Stomach smooth muscle (tissue), 2 donors: ENCODE results near the gene ZBTB42.

ENCODE experiments used
- H3K27ac ChIP-seq: one replicate; pipeline ENCODE4 v1.7.0; 2013; ENCODE audit warnings: mild to moderate bottlenecking, low read length, inconsistent platforms
- H3K27me3 ChIP-seq, 2 donors: one replicate each; pipeline ENCODE4 v1.7.0; 2013; ENCODE audit warnings: low read length in 2 of 2; ENCODE audit not compliant: insufficient read depth in 2 of 2, control insufficient read depth in 1 of 2
- H3K36me3 ChIP-seq, 2 donors: one replicate each; pipeline ENCODE4 v1.7.0; 2013; ENCODE audit warnings: low read length in 2 of 2; ENCODE audit not compliant: control insufficient read depth in 2 of 2, insufficient read depth in 2 of 2
- H3K4me1 ChIP-seq: one replicate; pipeline ENCODE4 v1.7.0; 2013; ENCODE audit warnings: low read length; ENCODE audit not compliant: control insufficient read depth, insufficient read depth
- H3K4me3 ChIP-seq, 2 donors: one replicate each; pipeline ENCODE4 v1.7.0; 2013; ENCODE audit warnings: low read length in 2 of 2
- H3K9ac ChIP-seq, 2 donors: one replicate each; pipeline ENCODE4 v1.7.0; 2013; ENCODE audit warnings: low read length in 2 of 2, mild to moderate bottlenecking in 1 of 2
- H3K9me3 ChIP-seq, 2 donors: one replicate each; pipeline ENCODE4 v1.7.0; 2013; ENCODE audit warnings: low read length in 2 of 2; ENCODE audit not compliant: control insufficient read depth in 2 of 2
- donor health status: healthy.
- donor health status: Pancreatic carcinoma.

ZBTB42 gene

DNA sequence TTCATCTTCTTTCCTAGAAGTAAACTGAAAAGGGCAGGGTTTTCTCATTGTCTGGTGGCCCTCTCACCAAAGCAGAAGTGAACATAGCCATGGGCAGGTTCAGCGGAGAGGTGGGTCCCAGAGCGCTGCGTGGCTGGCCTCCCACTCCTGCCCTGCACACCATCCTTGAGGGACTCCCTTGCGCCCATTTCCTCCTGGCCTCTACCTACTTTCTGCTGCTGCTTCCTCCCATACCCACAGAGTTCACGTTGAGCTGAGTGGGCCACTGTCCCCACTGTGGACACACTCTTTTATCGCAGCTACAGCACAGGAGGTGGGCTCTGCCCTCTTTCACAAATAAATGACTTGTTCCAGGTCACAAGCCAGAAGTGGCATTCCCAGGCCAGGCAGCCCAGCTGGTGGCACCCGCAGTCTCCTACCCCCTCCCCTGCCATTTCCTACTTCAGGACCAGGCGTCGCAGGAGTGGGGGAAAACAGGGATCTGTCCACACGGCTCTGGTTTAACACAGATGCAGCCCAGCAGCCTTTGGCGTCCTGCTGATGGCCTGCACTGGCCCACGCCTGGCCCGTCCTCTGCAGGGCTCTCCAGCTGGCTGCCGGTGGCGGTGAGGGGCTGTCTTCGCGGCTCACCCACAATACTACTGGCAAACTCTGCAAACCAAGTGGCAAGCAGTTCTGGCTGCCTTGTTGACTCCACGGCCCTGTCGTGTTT is 43.1 kb upstream of the ZBTB42 start:
- peaks cover 31 to 46% of the 10 kb centered on the region in 2 donors for H3K36me3 ChIP-seq
- peaks cover 21% of the 10 kb centered on the region for H3K4me1 ChIP-seq

DNA sequence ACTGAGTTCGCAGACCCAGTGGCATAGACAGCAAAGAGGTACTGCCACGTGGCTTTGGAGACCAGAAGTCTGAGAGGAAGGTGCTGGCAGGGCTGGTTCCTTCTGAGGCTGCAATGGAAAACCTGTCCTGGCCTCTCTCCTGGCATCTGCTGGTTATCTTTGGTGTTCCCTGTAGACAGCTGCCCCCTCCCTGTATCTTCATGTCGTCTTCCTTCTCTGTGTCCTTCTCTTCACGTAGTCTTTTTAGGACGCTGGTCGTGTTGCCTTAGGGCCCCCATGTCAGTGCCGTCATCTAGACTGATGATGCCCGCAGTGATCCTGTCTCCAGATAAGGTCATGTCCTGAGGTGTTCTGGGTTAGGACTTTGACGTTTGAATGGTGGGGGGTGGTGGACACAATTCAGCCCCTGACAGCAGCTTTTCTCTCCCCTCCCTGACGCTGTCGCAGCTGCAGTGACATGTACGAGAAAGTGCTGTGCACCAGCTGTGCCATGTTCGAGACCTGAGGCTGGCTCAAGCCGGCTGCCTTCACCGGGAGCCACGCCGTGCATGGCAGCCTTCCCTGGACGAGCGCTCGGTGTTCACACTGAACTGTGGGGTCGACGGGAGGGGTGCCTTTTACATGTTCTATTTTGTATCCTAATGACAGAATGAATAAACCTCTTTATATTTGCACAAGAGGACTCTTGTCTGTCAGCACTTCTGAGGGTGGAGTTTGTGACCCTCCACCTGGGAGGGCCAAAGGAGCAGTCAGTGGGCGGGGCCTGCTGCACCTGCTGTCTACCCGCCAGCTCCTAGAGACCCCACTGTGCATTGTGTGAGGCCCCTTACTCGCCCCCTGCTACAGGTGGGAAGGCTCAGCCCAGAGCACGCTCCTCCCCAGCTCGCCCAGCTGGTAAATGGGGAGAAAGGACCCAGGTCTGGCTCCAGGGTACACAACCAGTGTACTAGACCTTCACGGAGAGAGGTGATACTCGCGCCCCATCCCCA is 41.6 kb upstream of the ZBTB42 start:
- peaks cover 31 to 46% of the 10 kb centered on the region in 2 donors for H3K36me3 ChIP-seq
- H3K27ac ChIP-seq: no peak overlapping the region
- H3K4me1 ChIP-seq: peaks cover 12% of the 10 kb centered on the region
- H3K4me3 ChIP-seq: no peak overlapping the region
- H3K9me3 ChIP-seq: no peaks in the 10 kb centered on the region
- no peaks in the 10 kb centered on the region for H3K27me3 ChIP-seq
- no peak overlapping the region for H3K9ac ChIP-seq

More for the DNA sequence above, 43.1 kb upstream of the ZBTB42 start:
- no peak overlapping the region for H3K4me3 ChIP-seq
- H3K27me3 ChIP-seq: no peaks in the 10 kb centered on the region
- no peak overlapping the region for H3K27ac ChIP-seq
- no peaks in the 10 kb centered on the region for H3K9me3 ChIP-seq
- H3K9ac ChIP-seq: no peak overlapping the region

DNA sequence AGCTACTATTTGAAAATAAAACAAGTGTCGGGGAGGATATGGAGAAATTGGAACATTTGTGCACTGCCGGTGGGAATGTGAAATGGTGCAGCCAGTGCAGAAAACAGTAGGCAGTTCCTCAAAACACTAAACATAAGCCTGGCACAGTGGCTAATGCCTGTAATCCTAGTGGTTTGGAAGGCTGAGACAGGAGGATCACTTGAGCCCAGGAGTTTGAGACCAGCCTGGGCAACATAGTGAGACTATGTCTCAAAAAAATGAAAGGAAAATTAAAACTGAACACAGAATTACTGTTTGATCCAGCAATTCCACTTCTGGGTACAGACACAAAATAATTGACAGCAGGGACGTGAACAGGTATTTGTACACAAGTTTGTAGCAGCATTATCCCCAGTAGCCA is 35.4 kb upstream of the ZBTB42 start:
- Histone ChIP-seq H3K27me3 (no peaks in the 10 kb centered on the region), H3K27ac (no peak overlapping the region), H3K9me3 (no peaks in the 10 kb centered on the region), H3K4me3 (no peak overlapping the region), H3K36me3 (peaks cover 3 to 5% of the 10 kb centered on the region in 2 donors), H3K4me1 (peaks cover 8% of the 10 kb centered on the region), H3K9ac (no peak overlapping the region)

GRCh38 chr14:104766256-104766862 is 34.5 kb upstream of the ZBTB42 start:
- no peak overlapping the region for H3K9ac ChIP-seq
- no peak overlapping the region for H3K4me3 ChIP-seq
- H3K36me3 ChIP-seq: peaks cover 5 to 8% of the 10 kb centered on the region in 2 donors
- H3K27me3 ChIP-seq: no peaks in the 10 kb centered on the region
- H3K4me1 ChIP-seq: peaks cover 8% of the 10 kb centered on the region
- H3K9me3 ChIP-seq: peaks cover 0 to 3% of the 10 kb centered on the region in 2 donors
- no peak overlapping the region for H3K27ac ChIP-seq

GRCh38 chr14:104766863-104767633 is 33.9 kb upstream of the ZBTB42 start:
- no peak overlapping the region for H3K4me3 ChIP-seq
- H3K27me3 ChIP-seq: no peaks in the 10 kb centered on the region
- H3K9me3 ChIP-seq: peaks cover 0 to 4% of the 10 kb centered on the region in 2 donors
- H3K9ac ChIP-seq: no peak overlapping the region
- peaks cover 12% of the 10 kb centered on the region in 2 donors for H3K36me3 ChIP-seq
- H3K27ac ChIP-seq: no peak overlapping the region
- peaks cover 8% of the 10 kb centered on the region for H3K4me1 ChIP-seq

DNA sequence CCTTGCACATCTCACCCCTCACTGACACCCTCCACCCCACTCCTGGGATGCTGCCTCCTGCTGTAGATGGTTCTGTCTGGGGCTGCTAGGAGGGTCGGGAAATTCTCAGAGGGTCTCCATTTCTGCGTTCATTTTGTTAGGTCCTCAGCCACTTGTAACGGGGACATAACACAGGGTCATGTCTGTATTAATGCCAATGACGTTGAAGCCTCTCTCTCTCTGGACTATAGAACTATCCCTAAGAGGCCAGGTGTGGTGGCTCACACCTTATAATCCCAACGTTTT is 33.3 kb upstream of the ZBTB42 start:
- H3K27ac ChIP-seq: no peak overlapping the region

DNA sequence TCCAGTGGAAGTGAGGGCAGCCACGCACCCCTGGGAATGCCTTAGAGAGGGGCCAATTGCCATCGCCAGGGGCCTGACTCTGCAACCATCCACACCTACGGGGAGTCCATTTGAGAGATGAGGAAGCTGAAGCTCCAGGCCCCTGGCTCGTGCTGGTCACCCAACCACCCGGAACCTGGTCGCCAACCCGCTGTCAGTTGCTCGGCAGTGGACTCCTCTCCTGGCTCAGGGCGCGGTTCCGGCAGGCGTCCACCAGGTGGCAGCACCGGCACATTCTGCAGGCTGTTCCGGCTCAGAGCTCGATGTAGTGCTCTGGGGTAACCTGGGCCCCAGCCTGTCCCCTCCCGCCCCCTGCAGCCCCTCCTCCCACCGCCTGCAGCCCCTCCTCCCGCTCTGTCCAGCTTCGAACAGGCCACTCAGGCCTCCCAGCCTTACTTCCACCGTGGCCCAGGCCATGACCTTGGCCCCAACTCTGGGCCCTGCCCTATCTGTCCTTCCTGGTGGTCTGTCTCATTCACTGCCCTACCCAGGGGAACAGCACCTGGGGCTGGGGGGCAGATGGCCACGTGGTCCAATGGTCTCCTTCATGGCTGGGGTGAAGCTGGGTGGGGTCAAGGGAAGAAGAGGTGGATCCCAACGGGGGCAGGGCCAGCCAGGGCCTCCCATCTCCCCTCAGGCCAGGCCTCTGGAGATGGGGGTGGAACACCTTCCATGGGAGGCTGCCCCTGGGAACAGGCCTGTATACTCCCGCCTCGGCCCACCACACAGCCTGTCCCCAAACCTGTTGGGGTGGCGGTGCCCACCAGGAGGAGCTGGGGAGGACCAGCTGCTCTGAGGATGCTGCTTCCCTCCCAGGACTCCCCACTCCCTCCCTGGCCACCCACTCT is 32.2 kb upstream of the ZBTB42 start:
- no peak overlapping the region for H3K27ac ChIP-seq
- peaks cover 23 to 26% of the 10 kb centered on the region in 2 donors for H3K36me3 ChIP-seq
- H3K27me3 ChIP-seq: no peaks in the 10 kb centered on the region
- H3K4me3 ChIP-seq: no peak overlapping the region
- peaks cover 8% of the 10 kb centered on the region for H3K4me1 ChIP-seq
- no peak overlapping the region for H3K9ac ChIP-seq
- H3K9me3 ChIP-seq: peaks cover 0 to 4% of the 10 kb centered on the region in 2 donors

More for the DNA sequence above, 33.3 kb upstream of the ZBTB42 start:
- H3K9ac ChIP-seq: no peak overlapping the region
- H3K36me3 ChIP-seq: peaks cover 15 to 17% of the 10 kb centered on the region in 2 donors
- H3K27me3 ChIP-seq: no peaks in the 10 kb centered on the region
- peaks cover 0 to 4% of the 10 kb centered on the region in 2 donors for H3K9me3 ChIP-seq
- H3K4me3 ChIP-seq: no peak overlapping the region
- peaks cover 8% of the 10 kb centered on the region for H3K4me1 ChIP-seq

DNA sequence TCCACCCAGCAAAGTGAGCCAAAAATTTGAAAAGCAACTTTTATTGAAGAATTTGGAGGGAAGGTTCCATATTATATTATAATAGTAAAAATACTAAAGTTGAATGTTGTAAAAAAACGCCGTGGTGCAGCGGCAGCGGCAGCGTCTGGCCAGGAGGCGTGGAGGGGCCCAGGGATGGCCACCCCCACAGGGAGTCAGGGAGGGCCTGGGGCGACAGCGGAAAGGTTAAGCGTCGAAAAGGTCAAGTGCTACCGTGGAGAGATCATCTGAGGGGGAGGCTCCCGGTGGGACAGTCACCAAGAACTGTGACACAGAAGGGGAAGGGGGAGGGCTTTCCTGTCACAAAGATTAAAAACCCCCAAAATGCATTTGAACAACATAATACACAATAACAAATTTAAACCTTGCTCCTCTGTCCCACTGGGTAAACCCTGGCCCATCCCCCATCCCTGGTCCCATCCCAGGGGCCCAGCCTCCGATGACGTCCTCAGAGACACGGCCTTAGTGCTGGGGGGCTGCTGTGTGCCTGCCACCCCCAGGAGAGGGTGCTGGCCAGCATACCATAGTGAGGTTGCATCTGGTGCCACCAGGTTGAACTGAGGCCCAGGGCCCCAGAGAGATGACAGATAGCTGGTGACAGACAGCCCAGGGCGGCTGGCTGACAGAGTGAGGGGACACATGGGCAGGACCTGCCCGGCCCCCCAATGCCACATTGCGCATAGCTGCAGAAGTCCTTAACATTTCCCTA is 31.4 kb upstream of the ZBTB42 start:
- Histone ChIP-seq H3K27me3 (no peaks in the 10 kb centered on the region), H3K9ac (no peak overlapping the region), H3K36me3 (peaks cover 23 to 26% of the 10 kb centered on the region in 2 donors), H3K9me3 (peaks cover 0 to 4% of the 10 kb centered on the region in 2 donors), H3K4me1 (peaks cover 8% of the 10 kb centered on the region), H3K4me3 (no peak overlapping the region), H3K27ac (no peak overlapping the region)

- Histone ChIP-seq H3K27me3 (no peaks in the 10 kb centered on the region), H3K4me1 (peaks cover 8% of the 10 kb centered on the region), H3K36me3 (peaks cover 23 to 28% of the 10 kb centered on the region in 2 donors), H3K9ac (no peak overlapping the region), H3K27ac (no peak overlapping the region), H3K4me3 (no peak overlapping the region), H3K9me3 (peaks cover 0 to 4% of the 10 kb centered on the region in 2 donors)
Measured at GRCh38 chr14:104770072-104770579, 30.8 kb upstream of the ZBTB42 start.
